ENCODE measurements around the gene HPCA. TPM values are rescaled to one million over a fixed set of nuclear protein-coding genes. Genes with fewer than 3 reads are reported as not detected.

Gene HPCA
- total and polyA plus RNA-seq, 2 of the 8 experiments (the other 6 are each of a cell fraction or from before 2014, with no cell fraction given): 0.70 to 1.4 TPM

DNA sequence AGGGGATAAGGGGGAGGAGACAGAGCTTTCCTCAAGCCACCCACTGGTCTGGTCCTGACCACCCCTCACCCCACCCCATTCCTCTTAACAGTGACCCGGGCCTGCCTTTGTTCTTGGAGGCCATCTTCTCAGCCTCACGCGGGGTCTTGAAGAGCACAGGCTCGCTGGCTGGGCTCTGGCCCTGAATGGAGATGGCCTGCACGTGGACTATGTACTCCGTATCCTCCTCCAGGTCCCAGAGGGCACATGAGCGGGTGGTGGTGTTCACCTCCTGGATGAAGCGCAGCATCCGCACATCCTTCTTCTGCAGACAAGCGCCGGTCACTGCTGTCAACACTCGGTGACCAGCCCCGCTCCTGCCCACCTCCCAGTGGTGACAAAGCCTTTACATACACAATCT, 18.2 kb upstream of the HPCA start:
- H2BK15ac ChIP-seq (ENCODE audit: low read length): no peak overlapping the region
- no peak overlapping the region for H2BK5ac ChIP-seq (ENCODE audit: low read depth, low read length)
- 95% methylated on average over 13 of the region's 13 CpGs; no CpG with 5 or more reads in 1 of the 2 experiments for WGBS, 2 experiments (ENCODE audit: extremely low coverage in 1 of 2, insufficient coverage in 1 of 2, insufficient read length in 1 of 2, insufficient replicate concordance in 2 of 2, low coverage in 1 of 2, low lambda C conversion rate in 2 of 2, missing lambda C conversion rate in 1 of 2)
- peaks cover 0 to 5% (median 0%) of the 10 kb centered on the region in 4 experiments; a peak in 4 of 8 replicates for H3K36me3 ChIP-seq (ENCODE audit: control insufficient read depth in 2 of 4, insufficient read depth in 4 of 4, low read length in 3 of 4)
- no peak overlapping the region for H3K4me3 ChIP-seq (ENCODE audit: extremely low read depth in 1 of 4, insufficient read depth in 2 of 4, low read depth in 3 of 4, low read length in 4 of 4)
- H3K9ac ChIP-seq (replicated peaks in 1 of 4; ENCODE audit: extremely low read depth in 1 of 4, low read depth in 3 of 4, low read length in 3 of 4): no peak overlapping the region
- no peak overlapping the region for H3K56ac ChIP-seq (replicated peaks; ENCODE audit: insufficient read length, low read depth, low read length)
- peaks cover 6% of the 10 kb centered on the region; the same call in 1 of the 2 replicates for H3K23me2 ChIP-seq (ENCODE audit: low read depth, low read length)
- H2BK120ac ChIP-seq (replicated peaks; ENCODE audit: low read depth, low read length): no peak overlapping the region
- H3K27ac ChIP-seq (ENCODE audit: low read depth, low read length): no peak overlapping the region
- H4K8ac ChIP-seq (ENCODE audit: extremely low read depth, insufficient read depth, low read length): no peak overlapping the region
- no peak overlapping the region for H2AK5ac ChIP-seq (ENCODE audit: low read depth, low read length)
- H3K79me1 ChIP-seq (ENCODE audit: low read depth, low read length): no peaks in the 10 kb centered on the region
- peaks cover 6 to 35% (median 28%) of the 10 kb centered on the region in 4 experiments for H3K27me3 ChIP-seq (replicated peaks in 1 of 4; ENCODE audit: control insufficient read depth in 3 of 4, extremely low read depth in 1 of 4, insufficient read depth in 3 of 4, low read length in 3 of 4)
- DNase-seq (ENCODE audit: low read depth in 1 of 2, low spot score in 2 of 2) (no peak), FAIRE-seq (no peak)
- H3K79me2 ChIP-seq (ENCODE audit: control insufficient read depth in 1 of 2, insufficient read depth in 2 of 2, low read length in 2 of 2): no peaks in the 10 kb centered on the region
- peaks cover 0 to 2% of the 10 kb centered on the region in 2 experiments for H4K20me1 ChIP-seq (replicated peaks in 1 of 2; ENCODE audit: control insufficient read depth in 1 of 2, insufficient read depth in 2 of 2, low read length in 2 of 2)
- no peaks in the 10 kb centered on the region for H3K9me3 ChIP-seq (ENCODE audit: insufficient read depth in 2 of 2, low read depth in 1 of 2, low read length in 1 of 2)
- no peak overlapping the region for H4K91ac ChIP-seq (replicated peaks; ENCODE audit: insufficient read length, low read length)
- peaks cover 3 to 23% (median 18%) of the 10 kb centered on the region in 4 experiments for H3K4me1 ChIP-seq (replicated peaks in 1 of 4; ENCODE audit: control insufficient read depth in 3 of 4, insufficient read depth in 4 of 4, low read length in 3 of 4)
- ChIA-PET POLR2A (ENCODE audit: partially characterized antibody) (interaction anchor here (1.0 to 2.2 kb wide), 2 partner anchors 17 to 51 kb away, joined by 3 to 9 read pairs; partner anchors contain the start of genes S100PBP and YARS1), CTCF (ENCODE audit: partially characterized antibody) (interaction anchor here (1.0 kb wide), 1 partner anchor 9 kb away, joined by 3 read pairs; no protein-coding TSS in a partner anchor)
- no peak overlapping the region for H3K14ac ChIP-seq (ENCODE audit: insufficient read length)
- no peak overlapping the region for H2BK12ac ChIP-seq (ENCODE audit: low read depth, low read length)
- H2AFZ ChIP-seq (ENCODE audit: low read length): no peak overlapping the region
- no peak overlapping the region for H4K5ac ChIP-seq (ENCODE audit: insufficient read length, low read depth, low read length)
- H3K4ac ChIP-seq (replicated peaks; ENCODE audit: insufficient read length, low read depth, low read length): no peak overlapping the region
- no peak overlapping the region for H3K23ac ChIP-seq (ENCODE audit: insufficient read length)
- H3K18ac ChIP-seq (ENCODE audit: extremely low read depth, low read length): no peak overlapping the region
- H2BK20ac ChIP-seq (ENCODE audit: low read length): no peak overlapping the region
- H3K4me2 ChIP-seq (ENCODE audit: insufficient read depth in 1 of 2, low read depth in 2 of 2, low read length in 2 of 2): no peak overlapping the region
- TF ChIP-seq EGR1 (IDR thresholded peaks at IDR 0.05; ENCODE audit: borderline replicate concordance, low read depth, low read length): no peak
- TF ChIP-seq KDM4A (IDR thresholded peaks at IDR 0.05; ENCODE audit: low read depth, low read length, severe bottlenecking): no peak
- TF ChIP-seq YY1 (IDR thresholded peaks at IDR 0.05; ENCODE audit: low read depth, low read length): no peak
- TF ChIP-seq SIN3A (conservative IDR thresholded peaks at IDR 0.05 in 1 of 2, IDR thresholded peaks at IDR 0.05 in 1 of 2; ENCODE audit: low read depth in 1 of 2, low read length in 2 of 2): no peak
- TF ChIP-seq POU5F1 (IDR thresholded peaks at IDR 0.05; ENCODE audit: low read depth, low read length): no peak
- no peak for TF ChIP-seq MAFK (IDR thresholded peaks at IDR 0.05; ENCODE audit: low read depth, low read length)
- TF ChIP-seq, protein P1, sequence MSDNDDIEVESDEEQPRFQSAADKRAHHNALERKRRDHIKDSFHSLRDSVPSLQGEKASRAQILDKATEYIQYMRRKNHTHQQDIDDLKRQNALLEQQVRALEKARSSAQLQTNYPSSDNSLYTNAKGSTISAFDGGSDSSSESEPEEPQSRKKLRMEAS (IDR thresholded peaks at IDR 0.05): no peak
- TF ChIP-seq BCL11A (IDR thresholded peaks at IDR 0.05; ENCODE audit: low read depth in 2 of 2, low read length in 2 of 2): no peak
- TF ChIP-seq CREB1 (IDR thresholded peaks at IDR 0.05): no peak
- TF ChIP-seq, protein P2, sequence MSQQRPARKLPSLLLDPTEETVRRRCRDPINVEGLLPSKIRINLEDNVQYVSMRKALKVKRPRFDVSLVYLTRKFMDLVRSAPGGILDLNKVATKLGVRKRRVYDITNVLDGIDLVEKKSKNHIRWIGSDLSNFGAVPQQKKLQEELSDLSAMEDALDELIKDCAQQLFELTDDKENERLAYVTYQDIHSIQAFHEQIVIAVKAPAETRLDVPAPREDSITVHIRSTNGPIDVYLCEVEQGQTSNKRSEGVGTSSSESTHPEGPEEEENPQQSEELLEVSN (IDR thresholded peaks at IDR 0.05): no peak
- no peak for TF ChIP-seq BRCA1 (IDR thresholded peaks at IDR 0.05; ENCODE audit: low read depth, low read length)
- no peak for TF ChIP-seq SAP30 (IDR thresholded peaks at IDR 0.05; ENCODE audit: insufficient read depth, insufficient replicate concordance, low read length)
- TF ChIP-seq RXRA (IDR thresholded peaks at IDR 0.05; ENCODE audit: insufficient read depth, low read depth, low read length): no peak
